Brain pericyte (primary cell): ENCODE measurements around the gene GNPTAB.

ENCODE experiments used
- DNase-seq: peaks from one replicate; pipeline ENCODE4 v3.0.0-alpha.2; 2012; ENCODE audit warnings: low read depth, low spot score

The GNPTAB gene

GRCh38 chr12:101804409-101804808 lies 26.4 kb downstream of the GNPTAB start:
- DNase-seq: no peak

GRCh38 chr12:101803978-101804377 lies 26.8 kb downstream of the GNPTAB start:
- no peak for DNase-seq

- DNase-seq: no peak
These were observed 28.3 kb downstream of the GNPTAB start for GRCh38 chr12:101802486-101802885.

DNA sequence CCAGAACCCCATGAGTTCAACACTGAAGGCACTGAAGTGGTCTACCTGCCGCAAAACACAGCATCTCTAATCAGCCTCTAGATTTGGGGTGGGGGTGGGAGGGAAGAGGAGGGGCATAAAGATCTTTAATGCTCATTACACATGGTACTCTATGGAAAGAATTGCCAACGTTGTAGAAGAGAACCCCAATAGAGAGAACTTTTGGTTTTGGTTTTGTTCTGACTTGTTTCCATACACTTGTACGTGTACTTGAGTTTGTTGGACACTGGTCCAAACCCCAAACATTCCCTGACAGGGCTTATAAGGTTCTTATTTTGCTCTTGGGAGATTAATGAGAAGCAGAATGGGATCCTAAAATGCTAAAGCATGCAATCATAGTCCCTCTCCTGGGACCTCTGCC lies 31.0 kb downstream of the GNPTAB start:
- DNase-seq: no peak

GRCh38 chr12:101795786-101796185 lies 35.0 kb downstream of the GNPTAB start:
- DNase-seq: no peak

- DNase-seq: no peak
These were observed 35.7 kb downstream of the GNPTAB start for GRCh38 chr12:101795013-101795412.

GRCh38 chr12:101794574-101794973 lies 36.2 kb downstream of the GNPTAB start:
- DNase-seq: no peak

- DNase-seq: no peak
These were observed 37.4 kb downstream of the GNPTAB start for GRCh38 chr12:101793401-101793800.

GRCh38 chr12:101792046-101792931 lies 38.5 kb downstream of the GNPTAB start:
- DNase-seq: no peak

- DNase-seq: no peak
These were observed 41.6 kb downstream of the GNPTAB start for GRCh38 chr12:101789171-101789570.

- no peak for DNase-seq
These were observed 45.1 kb downstream of the GNPTAB start for GRCh38 chr12:101785671-101786070.

- no peak for DNase-seq
These were observed 46.4 kb downstream of the GNPTAB start for GRCh38 chr12:101784376-101784775.

- DNase-seq: no peak
These were observed 46.9 kb downstream of the GNPTAB start for GRCh38 chr12:101783838-101784237.

- DNase-seq: no peak
These were observed 47.6 kb downstream of the GNPTAB start for GRCh38 chr12:101783150-101783549.

DNA sequence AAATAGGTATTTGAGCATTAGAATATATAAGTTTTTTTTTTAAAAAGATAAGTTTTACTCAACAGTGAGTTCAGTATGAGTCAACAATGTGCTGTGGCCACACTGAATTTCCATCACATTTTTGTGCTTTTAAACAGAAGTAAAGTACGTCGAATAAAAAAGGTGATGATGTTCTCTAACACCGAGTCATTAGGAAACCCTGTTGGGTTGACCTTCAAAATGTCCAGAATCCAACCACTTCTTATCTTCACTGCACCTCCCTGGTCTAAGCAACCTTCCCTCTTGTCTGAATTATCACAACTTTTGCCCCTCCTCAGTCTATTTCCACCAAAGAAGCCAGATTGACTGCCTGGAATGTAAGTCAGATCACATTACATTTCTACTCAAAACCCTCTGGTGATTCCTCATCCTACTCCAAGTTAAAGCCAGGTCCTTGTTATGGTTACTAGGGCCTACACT lies 48.5 kb downstream of the GNPTAB start:
- DNase-seq: no peak

GRCh38 chr12:101781834-101782233 lies 48.9 kb downstream of the GNPTAB start:
- no peak for DNase-seq

- no peak for DNase-seq
These were observed 50.2 kb downstream of the GNPTAB start for GRCh38 chr12:101780599-101780998.

DNA sequence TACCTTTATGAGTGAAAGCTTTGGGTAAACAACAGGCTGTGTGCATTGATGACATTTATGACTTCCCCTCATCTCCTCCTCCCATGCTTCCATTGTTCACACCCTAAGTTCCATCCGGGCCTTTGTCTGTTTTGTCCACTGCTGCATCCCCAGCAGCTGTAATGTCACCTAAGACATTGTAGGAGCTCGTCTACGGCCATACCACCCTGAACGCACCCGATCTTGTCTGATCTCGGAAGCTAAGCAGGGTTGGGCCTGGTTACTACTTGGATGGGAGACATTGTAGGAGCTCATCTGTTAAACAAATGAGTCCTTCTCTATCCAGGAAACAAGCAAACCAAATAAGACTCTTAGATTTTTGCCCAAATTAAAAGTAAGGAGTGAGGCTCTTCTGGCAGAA lies 51.1 kb downstream of the GNPTAB start:
- DNase-seq: no peak

- DNase-seq: no peak
These were observed 51.6 kb downstream of the GNPTAB start for GRCh38 chr12:101779200-101779599.

GRCh38 chr12:101777978-101778377 lies 52.8 kb downstream of the GNPTAB start:
- DNase-seq: no peak

- DNase-seq: no peak
These were observed 53.3 kb downstream of the GNPTAB start for GRCh38 chr12:101777485-101777884.

DNA sequence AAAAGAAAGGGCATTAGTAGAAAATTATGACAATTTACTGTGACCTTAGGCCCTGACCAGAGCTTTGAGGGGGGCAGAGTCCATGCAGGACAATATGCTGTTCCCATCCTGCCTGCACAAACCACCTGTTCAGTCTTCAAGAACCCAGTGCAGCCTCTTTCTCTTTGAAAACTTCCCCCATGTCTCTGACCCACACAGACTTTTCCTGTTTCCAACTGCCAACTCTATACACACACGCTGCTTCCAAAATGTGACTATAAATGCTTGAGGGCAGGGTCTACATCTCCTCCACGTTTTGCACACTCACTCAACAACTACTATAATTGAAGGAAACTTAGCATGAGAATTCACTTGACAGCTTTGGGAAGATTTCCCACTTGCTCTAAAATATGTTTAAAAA lies 54.9 kb downstream of the GNPTAB start:
- no peak for DNase-seq

GRCh38 chr12:101773650-101774162 lies 57.1 kb downstream of the GNPTAB start:
- DNase-seq: peak; percentile 31
